GM23248 (cell line): Measurements from ENCODE around the gene CTNNA2. TPM values are rescaled to one million over a fixed set of nuclear protein-coding genes. Genes with fewer than 3 reads are reported as not detected.

Source experiments
- DNase-seq: peaks from one replicate; pipeline ENCODE4 v3.0.0-alpha.2; 2015
- H2AFZ ChIP-seq: fragments of 200-600 bp; sonication (generic); 2 replicates; pipeline ENCODE4 v1.6.1; 2016; ENCODE audit warnings: antibody characterized with exemption
- H3F3A ChIP-seq: fragments of 200-600 bp; sonication (generic); 2 replicates; pipeline ENCODE4 v1.6.1; 2016; ENCODE audit warnings: mild to moderate bottlenecking, antibody characterized with exemption, mixed run types; ENCODE audit not compliant: insufficient read depth
- H3K27ac ChIP-seq: fragments of 200-600 bp; sonication (generic); 2 replicates; pipeline ENCODE4 v1.5.1; 2016; ENCODE audit warnings: mild to moderate bottlenecking
- H3K27me3 ChIP-seq: fragments of 200-600 bp; sonication (generic); replicated peaks from 2 replicates; pipeline ENCODE4 v1.6.1; 2016; ENCODE audit warnings: mild to moderate bottlenecking; ENCODE audit not compliant: insufficient read depth
- H3K36me3 ChIP-seq: fragments of 200-600 bp; sonication (generic); 2 replicates; pipeline ENCODE4 v1.6.1; 2016; ENCODE audit warnings: low read depth, mild to moderate bottlenecking
- H3K4me1 ChIP-seq: fragments of 200-600 bp; sonication (generic); 2 replicates; pipeline ENCODE4 v1.6.1; 2016; ENCODE audit warnings: mild to moderate bottlenecking; ENCODE audit not compliant: insufficient read depth
- H3K4me2 ChIP-seq: fragments of 200-600 bp; sonication (generic); one replicate; pipeline ENCODE4 v1.6.1; 2016; ENCODE audit warnings: mild to moderate bottlenecking; ENCODE audit not compliant: unreplicated experiment
- H3K4me3 ChIP-seq: fragments of 200-600 bp; sonication (generic); 2 replicates; pipeline ENCODE4 v1.5.1; 2016; ENCODE audit warnings: mild to moderate bottlenecking
- H3K79me2 ChIP-seq: fragments of 200-600 bp; sonication (generic); 2 replicates; pipeline ENCODE4 v1.6.1; 2016; ENCODE audit warnings: mild to moderate bottlenecking; ENCODE audit not compliant: insufficient read depth
- H3K9ac ChIP-seq: fragments of 200-600 bp; sonication (generic); 2 replicates; pipeline ENCODE4 v1.6.1; 2016; ENCODE audit warnings: mild to moderate bottlenecking
- H3K9me2 ChIP-seq: fragments of 200-600 bp; sonication (generic); 2 replicates; pipeline ENCODE4 v1.6.1; 2016; ENCODE audit warnings: mixed run types, mild to moderate bottlenecking, moderate library complexity; ENCODE audit not compliant: insufficient read depth
- H3K9me3 ChIP-seq: fragments of 200-600 bp; sonication (generic); one replicate; pipeline ENCODE4 v1.6.1; 2017; ENCODE audit warnings: low read depth
- H4K20me1 ChIP-seq: fragments of 200-600 bp; sonication (generic); 2 replicates; pipeline ENCODE4 v1.6.0; 2016; ENCODE audit not compliant: insufficient read depth
- EZH2 ChIP-seq: fragments of 200-600 bp; sonication (generic); IDR thresholded peaks from 2 replicates; pipeline ENCODE4 v1.6.1; 2018; ENCODE audit warnings: antibody characterized with exemption, mild to moderate bottlenecking; ENCODE audit not compliant: insufficient read depth, poor library complexity, severe bottlenecking
- EZH2phosphoT487 ChIP-seq: fragments of 200-600 bp; sonication (generic); IDR thresholded peaks from 2 replicates; pipeline ENCODE4 v1.6.1; 2018; ENCODE audit warnings: antibody characterized with exemption, moderate library complexity, mild to moderate bottlenecking, low read depth; ENCODE audit not compliant: insufficient read depth
- WGBS, 2 experiments: methylation state at CpG; one replicate each; pipeline ENCODE4 v1.1.6; 2015 to 2017; ENCODE audit warnings: low lambda C conversion rate in 2 of 2, low coverage in 1 of 2; ENCODE audit errors: missing lambda C conversion rate in 2 of 2; 5-methylcytosine and 5-hydroxymethylcytosine counted together
- in situ Hi-C: fragments of 300-500 bp; cut with MboI; formaldehyde crosslinking; loops from 2 replicates; pipeline ENCODE4 v1.15.0; 2020
- polyA plus RNA-seq: library from polyadenylated mRNA; unstranded; fragments of >200 nt; fragmentation: Nextera tagmentation; extraction: Ambion mirVana; gene quantifications from 2 replicates; pipeline ENCODE4 v1.2.1, GENCODE V29; 2016
- total RNA-seq: library from RNA; depleted of rRNA; stranded (reverse); fragments of >200 nt; shearing (Covaris generic); gene quantifications from 2 replicates; pipeline ENCODE4 v1.2.3, GENCODE V29; 2014

CTNNA2 gene
- total and polyA plus RNA-seq, 2 experiments from 2014 or later: not detected

DNA sequence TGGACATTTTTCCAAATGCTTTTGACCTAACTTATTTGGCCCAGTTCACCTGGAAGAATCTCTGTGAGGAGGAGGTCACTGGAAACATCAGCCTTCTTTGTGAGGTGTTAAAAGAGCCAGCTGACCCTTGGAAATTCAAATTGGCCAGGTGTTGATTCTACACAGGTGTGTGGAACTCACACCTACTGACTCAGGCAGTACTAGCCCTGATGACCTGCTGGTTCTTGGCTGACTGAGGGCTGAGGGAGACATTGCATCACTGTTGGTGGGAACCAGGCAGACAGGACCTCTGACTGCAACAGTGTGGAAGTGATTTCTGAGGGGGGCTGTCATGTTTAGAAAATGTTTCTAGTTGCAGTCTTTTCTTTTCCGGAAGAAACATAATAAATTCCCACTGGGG lies 1033.9 kb downstream of the CTNNA2 start:
- no peak overlapping the region for H3K4me2 ChIP-seq
- no peaks in the 10 kb centered on the region for H3K36me3 ChIP-seq
- H3K27me3 ChIP-seq: no peaks in the 10 kb centered on the region
- 41 to 61% methylated on average over 1 of the region's 1 CpG for WGBS, 2 experiments
- H3K4me3 ChIP-seq: no peak overlapping the region
- no peak for DNase-seq
- H4K20me1 ChIP-seq: no peaks in the 10 kb centered on the region
- H3K9me2 ChIP-seq: no peaks in the 10 kb centered on the region
- H3F3A ChIP-seq: no peaks in the 10 kb centered on the region
- H3K27ac ChIP-seq: no peak overlapping the region
- H3K4me1 ChIP-seq: no peaks in the 10 kb centered on the region
- no peak overlapping the region for H3K9ac ChIP-seq
- in situ Hi-C loops: no loop called here
- no peaks in the 10 kb centered on the region for H3K79me2 ChIP-seq
- H2AFZ ChIP-seq: no peak overlapping the region
- H3K9me3 ChIP-seq: no peaks in the 10 kb centered on the region
- TF ChIP-seq EZH2 (no peak), EZH2phosphoT487 (no peak)

DNA sequence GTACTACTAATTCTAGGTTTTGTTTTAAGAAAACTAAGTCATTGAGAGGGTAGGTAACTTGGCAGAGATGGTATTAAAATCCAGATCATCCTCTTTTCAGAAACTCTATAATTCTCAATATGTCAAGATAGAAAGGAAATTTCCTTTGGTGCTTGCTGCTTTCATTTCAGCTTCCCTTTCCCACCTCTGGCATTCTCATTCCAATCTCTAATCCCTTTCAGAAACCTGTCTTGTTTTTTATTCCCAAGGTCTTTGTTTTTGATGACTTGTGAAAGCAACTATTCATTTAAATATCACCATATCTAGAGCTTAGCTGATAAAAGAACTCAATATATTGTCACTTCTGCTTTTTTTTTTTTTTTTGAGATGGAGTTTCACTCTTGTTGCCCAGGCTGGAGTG lies 1034.5 kb downstream of the CTNNA2 start:
- H3K9ac ChIP-seq: no peak overlapping the region
- in situ Hi-C loops: no loop called here
- DNase-seq: no peak
- no peak for TF ChIP-seq EZH2
- no peak for TF ChIP-seq EZH2phosphoT487
- H3K27me3 ChIP-seq: no peaks in the 10 kb centered on the region
- no peaks in the 10 kb centered on the region for H4K20me1 ChIP-seq
- no peak overlapping the region for H3K4me3 ChIP-seq
- H3K27ac ChIP-seq: no peak overlapping the region
- H3K79me2 ChIP-seq: no peaks in the 10 kb centered on the region
- H2AFZ ChIP-seq: no peak overlapping the region
- H3K9me2 ChIP-seq: no peaks in the 10 kb centered on the region
- no peaks in the 10 kb centered on the region for H3K4me1 ChIP-seq
- no peaks in the 10 kb centered on the region for H3K36me3 ChIP-seq
- no peak overlapping the region for H3K4me2 ChIP-seq
- no peaks in the 10 kb centered on the region for H3F3A ChIP-seq
- H3K9me3 ChIP-seq: no peaks in the 10 kb centered on the region

DNA sequence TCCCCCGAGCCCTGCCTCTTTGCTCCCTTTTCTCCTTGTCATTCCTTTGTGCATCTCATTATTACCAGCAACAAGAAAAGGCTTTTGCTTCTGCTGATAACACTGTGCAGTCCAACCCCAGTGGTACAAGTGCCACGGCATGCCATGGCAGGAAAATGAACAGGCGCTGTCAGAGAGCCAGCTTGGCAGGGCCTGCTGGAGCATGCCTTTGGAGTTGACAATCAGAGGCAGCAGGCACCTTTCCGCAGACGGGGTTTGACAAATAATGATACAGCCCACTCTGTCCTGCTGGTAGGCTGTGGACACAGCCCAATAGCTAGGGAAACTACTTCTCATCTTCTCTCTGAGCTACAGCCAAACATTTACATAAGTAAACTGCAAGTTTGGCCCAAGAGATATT lies 1035.6 kb downstream of the CTNNA2 start:
- DNase-seq: no peak
- 7 to 10% methylated on average over 5 of the region's 5 CpGs for WGBS, 2 experiments
- H3F3A ChIP-seq: no peaks in the 10 kb centered on the region
- TF ChIP-seq EZH2: no peak
- no peak for TF ChIP-seq EZH2phosphoT487
- H3K27me3 ChIP-seq: no peaks in the 10 kb centered on the region
- no peak overlapping the region for H3K9ac ChIP-seq
- H3K27ac ChIP-seq: no peak overlapping the region
- H3K9me2 ChIP-seq: no peaks in the 10 kb centered on the region
- no peak overlapping the region for H3K4me2 ChIP-seq
- no peaks in the 10 kb centered on the region for H3K79me2 ChIP-seq
- no peaks in the 10 kb centered on the region for H3K36me3 ChIP-seq
- in situ Hi-C loops: no loop called here
- no peaks in the 10 kb centered on the region for H4K20me1 ChIP-seq
- no peaks in the 10 kb centered on the region for H3K9me3 ChIP-seq
- H3K4me1 ChIP-seq: no peaks in the 10 kb centered on the region
- no peak overlapping the region for H2AFZ ChIP-seq
- H3K4me3 ChIP-seq: no peak overlapping the region

DNA sequence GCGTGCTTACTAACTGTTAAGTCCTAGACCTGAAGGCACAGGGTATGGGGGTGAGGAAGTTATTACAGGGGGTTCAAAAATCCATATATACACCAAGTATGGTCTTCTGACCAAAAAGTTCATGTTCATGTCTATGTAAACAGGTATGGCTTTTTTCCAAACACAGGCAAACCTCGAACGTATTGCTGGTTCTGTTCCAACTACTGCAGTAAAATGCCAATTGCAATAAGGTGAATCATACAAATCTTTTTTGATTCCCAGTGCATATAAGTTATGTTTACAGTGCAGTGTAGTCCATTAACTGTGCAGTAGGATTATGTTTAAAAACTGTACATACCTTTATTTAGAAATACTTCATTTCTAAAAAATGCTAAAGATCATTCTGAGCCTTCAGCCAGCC lies 1037.0 kb downstream of the CTNNA2 start:
- Histone ChIP-seq H3K36me3 (no peaks in the 10 kb centered on the region), H3K9ac (no peak overlapping the region), H2AFZ (no peak overlapping the region), H3K9me3 (no peaks in the 10 kb centered on the region), H3K27ac (no peak overlapping the region), H4K20me1 (no peaks in the 10 kb centered on the region), H3K4me1 (no peaks in the 10 kb centered on the region), H3K4me2 (no peak overlapping the region), H3K9me2 (no peaks in the 10 kb centered on the region), H3F3A (no peaks in the 10 kb centered on the region), H3K27me3 (no peaks in the 10 kb centered on the region), H3K4me3 (no peak overlapping the region), H3K79me2 (no peaks in the 10 kb centered on the region)
- 42 to 45% methylated on average over 3 of the region's 3 CpGs for WGBS, 2 experiments
- in situ Hi-C loops: no loop called here
- TF ChIP-seq EZH2: no peak
- no peak for TF ChIP-seq EZH2phosphoT487
- DNase-seq: no peak

DNA sequence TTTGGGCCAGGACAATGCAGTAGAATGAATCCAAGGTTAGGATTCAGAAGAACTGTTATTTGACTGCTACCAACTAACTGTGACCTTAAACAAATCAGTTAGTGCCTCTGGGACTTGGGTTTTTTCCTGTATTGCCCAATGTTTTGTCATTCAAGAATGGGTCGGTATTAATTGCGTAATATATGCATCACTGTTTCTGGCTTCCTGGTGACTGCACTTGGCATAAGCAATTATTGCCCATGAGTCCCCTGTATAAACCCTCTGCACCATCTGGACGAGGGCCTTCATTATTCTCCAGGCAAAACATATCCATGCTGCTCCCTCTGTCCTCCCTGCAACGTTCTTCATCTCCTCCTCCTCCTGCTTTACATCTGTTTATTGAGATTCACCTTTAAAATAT lies 1047.5 kb downstream of the CTNNA2 start:
- H3K9me2 ChIP-seq: no peaks in the 10 kb centered on the region
- no peak overlapping the region for H3K4me2 ChIP-seq
- 5 to 8% methylated on average over 4 of the region's 4 CpGs for WGBS, 2 experiments
- no peaks in the 10 kb centered on the region for H3K9me3 ChIP-seq
- H3K4me1 ChIP-seq: no peaks in the 10 kb centered on the region
- no peaks in the 10 kb centered on the region for H3K79me2 ChIP-seq
- no peaks in the 10 kb centered on the region for H4K20me1 ChIP-seq
- H3K27ac ChIP-seq: no peak overlapping the region
- in situ Hi-C loops: no loop called here
- DNase-seq: no peak
- no peak overlapping the region for H3K9ac ChIP-seq
- no peaks in the 10 kb centered on the region for H3F3A ChIP-seq
- TF ChIP-seq EZH2phosphoT487: no peak
- no peak for TF ChIP-seq EZH2
- no peak overlapping the region for H3K4me3 ChIP-seq
- no peaks in the 10 kb centered on the region for H3K27me3 ChIP-seq
- H2AFZ ChIP-seq: no peak overlapping the region
- no peaks in the 10 kb centered on the region for H3K36me3 ChIP-seq
